HepG2 (cell line): Measurements from ENCODE around the gene ARHGEF40. TPM values are rescaled to one million over a fixed set of nuclear protein-coding genes. Genes with fewer than 3 reads are reported as not detected.

Source experiments
- ADNP ChIP-seq: sonication (generic); formaldehyde crosslinking; IDR thresholded peaks from 2 replicates; pipeline ENCODE4 v1.4.0; 2020; ENCODE audit warnings: missing genetic modification reagents
- DMAP1 ChIP-seq: IDR thresholded peaks from 2 replicates; pipeline ENCODE4 v1.6.1; 2016
- DPF2 ChIP-seq: sonication (generic); formaldehyde crosslinking; IDR thresholded peaks from 2 replicates; pipeline ENCODE4 v1.4.0; 2020; ENCODE audit warnings: mild to moderate bottlenecking, low read depth, missing genetic modification reagents, borderline replicate concordance
- FOSL2 ChIP-seq: sonication (generic); formaldehyde crosslinking; IDR thresholded peaks from 2 replicates; pipeline ENCODE4 v1.4.0; 2020; ENCODE audit warnings: missing genetic modification reagents
- HNRNPLL ChIP-seq: fragments of 200-400 bp; formaldehyde crosslinking; IDR thresholded peaks from 2 replicates; pipeline ENCODE4 v1.6.1; 2017; ENCODE audit warnings: mild to moderate bottlenecking, low read depth, low read length; ENCODE audit not compliant: poor library complexity, severe bottlenecking
- IRX3 ChIP-seq: sonication (generic); formaldehyde crosslinking; IDR thresholded peaks from 2 replicates; pipeline ENCODE4 v1.8.1; 2023; ENCODE audit warnings: mild to moderate bottlenecking, low read depth, missing genetic modification reagents, borderline replicate concordance
- MIXL1 ChIP-seq: IDR thresholded peaks from 2 replicates; pipeline ENCODE4 v1.6.1; 2016
- NFIC ChIP-seq: IDR thresholded peaks from 2 replicates; pipeline ENCODE4 v1.6.1; 2012; ENCODE audit warnings: mild to moderate bottlenecking, low read length, inconsistent platforms
- PPARG ChIP-seq: conservative IDR thresholded peaks from 2 replicates; pipeline ENCODE4 v1.6.1; 2016; ENCODE audit warnings: missing biosample characterization, missing genetic modification reagents
- RAD51 ChIP-seq: fragments of 450-650 bp; IDR thresholded peaks from 2 replicates; pipeline ENCODE4 v1.6.1; 2016; ENCODE audit warnings: borderline replicate concordance
- RBFOX2 ChIP-seq: fragments of 200-400 bp; formaldehyde crosslinking; IDR thresholded peaks from 2 replicates; pipeline ENCODE4 v1.6.1; 2017; ENCODE audit warnings: low read depth, mild to moderate bottlenecking, low read length
- SCMH1 ChIP-seq: sonication (generic); formaldehyde crosslinking; IDR thresholded peaks from 2 replicates; pipeline ENCODE4 v1.9.0; 2021; ENCODE audit warnings: missing genetic modification reagents, mild to moderate bottlenecking, borderline replicate concordance
- TARDBP ChIP-seq: sonication (generic); formaldehyde crosslinking; IDR thresholded peaks from 2 replicates; pipeline ENCODE4 v1.8.0; 2022; ENCODE audit warnings: mild to moderate bottlenecking, missing genetic modification reagents
- U2AF1 ChIP-seq: fragments of 200-400 bp; formaldehyde crosslinking; optimal IDR thresholded peaks from 2 replicates; pipeline ENCODE3; 2017; ENCODE audit warnings: mild to moderate bottlenecking, low read depth, low read length
- YEATS2 ChIP-seq: sonication (generic); formaldehyde crosslinking; IDR thresholded peaks from 2 replicates; pipeline ENCODE4 v1.4.0; 2020; ENCODE audit warnings: missing genetic modification reagents, borderline replicate concordance
- ZBTB38 ChIP-seq: sonication (generic); formaldehyde crosslinking; IDR thresholded peaks from 2 replicates; pipeline ENCODE4 v1.5.1; 2020; ENCODE audit warnings: mild to moderate bottlenecking, missing genetic modification reagents
- ZFP36L2 ChIP-seq: sonication (generic); formaldehyde crosslinking; IDR thresholded peaks from 2 replicates; pipeline ENCODE4 v1.4.0; 2020; ENCODE audit warnings: missing genetic modification reagents
- ZNF180 ChIP-seq: sonication (generic); formaldehyde crosslinking; IDR thresholded peaks from 2 replicates; pipeline ENCODE4 v1.4.0; 2020; ENCODE audit warnings: low read depth, missing genetic modification reagents, borderline replicate concordance
- ZNF292 ChIP-seq: sonication (generic); formaldehyde crosslinking; IDR thresholded peaks from 2 replicates; pipeline ENCODE4 v1.8.1; 2022; ENCODE audit warnings: mild to moderate bottlenecking, low read depth, missing genetic modification reagents, borderline replicate concordance
- ZNF580 ChIP-seq: IDR thresholded peaks from 2 replicates; pipeline ENCODE4 v1.6.1; 2016; ENCODE audit warnings: low read depth, borderline replicate concordance
- ZNF629 ChIP-seq: sonication (generic); formaldehyde crosslinking; conservative IDR thresholded peaks from 2 replicates; pipeline ENCODE4 v1.5.0; 2020; ENCODE audit warnings: missing genetic modification reagents
- ZNF674 ChIP-seq: sonication (generic); formaldehyde crosslinking; IDR thresholded peaks from 2 replicates; pipeline ENCODE4 v1.5.0; 2020; ENCODE audit warnings: low read depth, mild to moderate bottlenecking, missing genetic modification reagents
- ZNF720 ChIP-seq: sonication (generic); formaldehyde crosslinking; IDR thresholded peaks from 2 replicates; pipeline ENCODE4 v1.4.0; 2020; ENCODE audit warnings: missing genetic modification reagents
- ZNF790 ChIP-seq: sonication (generic); formaldehyde crosslinking; IDR thresholded peaks from 2 replicates; pipeline ENCODE4 v1.8.0; 2022; ENCODE audit warnings: missing genetic modification reagents, mild to moderate bottlenecking, borderline replicate concordance
- ZSCAN5A ChIP-seq: sonication (generic); formaldehyde crosslinking; IDR thresholded peaks from 2 replicates; pipeline ENCODE4 v1.8.0; 2022; ENCODE audit warnings: mild to moderate bottlenecking, missing genetic modification reagents, borderline replicate concordance
- polyA plus RNA-seq, 8 experiments: library from polyadenylated mRNA; depleted of rRNA in 3 of 8; stranded (reverse) in 7 of 8; unstranded in 1 of 8; fragments of >200 nt; fragmentation: Illumina TruSeq in 4 of 8; extraction: Trizol in 4 of 8; gene quantifications; 2 replicates each; pipeline versions ENCODE4 v1.2.1 to v1.2.3, GENCODE V29; 2011 to 2016; ENCODE audit warnings: low read depth in 4 of 8, missing spikeins in 1 of 8, mixed read lengths in 1 of 8; ENCODE audit not compliant: insufficient read depth in 1 of 8
- total RNA-seq, 5 experiments: library from RNA; depleted of rRNA; stranded (reverse); fragments of >200 nt; fragmentation: Illumina TruSeq; extraction: Trizol; gene quantifications; 2 replicates each; pipeline ENCODE4 v1.2.3, GENCODE V29; 2016; ENCODE audit warnings: low read depth in 1 of 5
- TF ChIP-seq, protein P1 (sequence below): sonication (generic); formaldehyde crosslinking; IDR thresholded peaks from 2 replicates; pipeline ENCODE4 v1.4.0; 2020; ENCODE audit warnings: missing genetic modification reagents
- TF ChIP-seq, protein P2 (sequence below): sonication (generic); formaldehyde crosslinking; IDR thresholded peaks from 2 replicates; pipeline ENCODE4 v1.4.0; 2020; ENCODE audit warnings: missing genetic modification reagents

The ARHGEF40 gene
- total and polyA plus RNA-seq, 2 of the 13 experiments (the other 11 are each of a cell fraction or from before 2014, with no cell fraction given), result 28.1 to 78.1 TPM

DNA sequence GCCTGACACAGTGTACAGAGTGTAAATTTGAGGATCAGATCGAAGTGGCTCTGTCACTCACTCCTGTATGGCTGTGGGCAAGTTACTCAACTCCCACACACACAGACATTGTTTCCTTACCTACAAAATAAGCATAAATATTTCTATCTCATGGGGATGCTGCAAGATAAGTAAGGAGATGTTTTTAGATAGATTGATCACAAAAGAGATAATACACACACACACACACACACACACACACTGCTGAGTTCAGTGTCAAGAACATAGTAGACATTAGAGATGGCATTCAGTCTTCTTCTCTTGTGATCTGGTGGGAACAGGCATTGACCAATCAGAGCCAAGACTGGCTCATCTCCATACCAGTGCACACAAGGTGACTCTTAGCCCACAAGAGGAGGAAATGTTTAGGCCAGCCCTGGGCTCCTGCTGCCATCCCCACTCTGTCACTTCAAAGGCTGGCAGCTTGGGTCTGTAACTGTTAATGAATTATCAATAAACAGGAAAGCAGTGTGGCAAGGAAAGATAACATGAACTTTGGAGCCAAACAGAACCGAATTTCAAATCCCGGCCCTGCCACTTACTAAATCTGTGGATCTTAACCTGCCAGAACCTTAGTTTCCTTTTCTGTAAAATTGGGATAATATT is 15.9 kb upstream of the ARHGEF40 start (continued):
- TF ChIP-seq ZNF720, result no peak
- TF ChIP-seq ZNF292 (CRISPR knock-in tag), result peak; percentile 76; the same call in 1 of the 2 replicates
- TF ChIP-seq ZNF180 (CRISPR knock-in tag), result no peak
- peak; percentile 100 for TF ChIP-seq MIXL1 (CRISPR knock-in tag)
- TF ChIP-seq, protein P1, sequence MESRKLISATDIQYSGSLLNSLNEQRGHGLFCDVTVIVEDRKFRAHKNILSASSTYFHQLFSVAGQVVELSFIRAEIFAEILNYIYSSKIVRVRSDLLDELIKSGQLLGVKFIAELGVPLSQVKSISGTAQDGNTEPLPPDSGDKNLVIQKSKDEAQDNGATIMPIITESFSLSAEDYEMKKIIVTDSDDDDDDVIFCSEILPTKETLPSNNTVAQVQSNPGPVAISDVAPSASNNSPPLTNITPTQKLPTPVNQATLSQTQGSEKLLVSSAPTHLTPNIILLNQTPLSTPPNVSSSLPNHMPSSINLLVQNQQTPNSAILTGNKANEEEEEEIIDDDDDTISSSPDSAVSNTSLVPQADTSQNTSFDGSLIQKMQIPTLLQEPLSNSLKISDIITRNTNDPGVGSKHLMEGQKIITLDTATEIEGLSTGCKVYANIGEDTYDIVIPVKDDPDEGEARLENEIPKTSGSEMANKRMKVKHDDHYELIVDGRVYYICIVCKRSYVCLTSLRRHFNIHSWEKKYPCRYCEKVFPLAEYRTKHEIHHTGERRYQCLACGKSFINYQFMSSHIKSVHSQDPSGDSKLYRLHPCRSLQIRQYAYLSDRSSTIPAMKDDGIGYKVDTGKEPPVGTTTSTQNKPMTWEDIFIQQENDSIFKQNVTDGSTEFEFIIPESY (CRISPR knock-in tag), result 0 out of 2 replicates have a peak, but pooled peaks have one; percentile 45
- no peak for TF ChIP-seq IRX3 (CRISPR knock-in tag)
- TF ChIP-seq ZNF790 (CRISPR knock-in tag), result no peak
- peak; percentile 70; the same call in 1 of the 2 replicates for TF ChIP-seq ZBTB38 (CRISPR knock-in tag)
- TF ChIP-seq ZSCAN5A (CRISPR knock-in tag), result peak; percentile 83; the same call in 1 of the 2 replicates
- peak; percentile 99 for TF ChIP-seq PPARG
- peak; percentile 98 for TF ChIP-seq DPF2
- TF ChIP-seq, protein P2, sequence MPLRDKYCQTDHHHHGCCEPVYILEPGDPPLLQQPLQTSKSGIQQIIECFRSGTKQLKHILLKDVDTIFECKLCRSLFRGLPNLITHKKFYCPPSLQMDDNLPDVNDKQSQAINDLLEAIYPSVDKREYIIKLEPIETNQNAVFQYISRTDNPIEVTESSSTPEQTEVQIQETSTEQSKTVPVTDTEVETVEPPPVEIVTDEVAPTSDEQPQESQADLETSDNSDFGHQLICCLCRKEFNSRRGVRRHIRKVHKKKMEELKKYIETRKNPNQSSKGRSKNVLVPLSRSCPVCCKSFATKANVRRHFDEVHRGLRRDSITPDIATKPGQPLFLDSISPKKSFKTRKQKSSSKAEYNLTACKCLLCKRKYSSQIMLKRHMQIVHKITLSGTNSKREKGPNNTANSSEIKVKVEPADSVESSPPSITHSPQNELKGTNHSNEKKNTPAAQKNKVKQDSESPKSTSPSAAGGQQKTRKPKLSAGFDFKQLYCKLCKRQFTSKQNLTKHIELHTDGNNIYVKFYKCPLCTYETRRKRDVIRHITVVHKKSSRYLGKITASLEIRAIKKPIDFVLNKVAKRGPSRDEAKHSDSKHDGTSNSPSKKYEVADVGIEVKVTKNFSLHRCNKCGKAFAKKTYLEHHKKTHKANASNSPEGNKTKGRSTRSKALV (CRISPR knock-in tag), result no peak
- no peak for TF ChIP-seq ZNF674 (CRISPR knock-in tag)
- peak; percentile 73 for TF ChIP-seq FOSL2 (CRISPR knock-in tag)
- TF ChIP-seq YEATS2 (CRISPR knock-in tag), result peak; percentile 40; the same call in 1 of the 2 replicates
- TF ChIP-seq U2AF1, result no peak
- TF ChIP-seq ZNF580 (CRISPR knock-in tag), result peak; percentile 92; the same call in 1 of the 2 replicates
- no peak; the same call in 1 of the 2 replicates for TF ChIP-seq RAD51
- TF ChIP-seq HNRNPLL, result no peak
- peak; percentile 94 for TF ChIP-seq NFIC
- no peak for TF ChIP-seq SCMH1 (CRISPR knock-in tag)
- no peak for TF ChIP-seq ADNP
- no peak for TF ChIP-seq ZFP36L2 (CRISPR knock-in tag)
- peak; percentile 95 for TF ChIP-seq TARDBP (CRISPR knock-in tag)
- TF ChIP-seq DMAP1 (CRISPR knock-in tag), result peak; percentile 66; the same call in 1 of the 2 replicates
- TF ChIP-seq RBFOX2, result peak; percentile 75
- TF ChIP-seq ZNF629, result peak; percentile 65
